ENCODE results near the gene PIGB. TPM values are rescaled to one million over a fixed set of nuclear protein-coding genes. Genes with fewer than 3 reads are reported as not detected.

PIGB gene
- total RNA-seq, 5 donors from 2014 or later (not counting 1 experiment from before 2014, with no cell fraction given), result 16.3 to 28.2 (median 20.1) TPM

DNA sequence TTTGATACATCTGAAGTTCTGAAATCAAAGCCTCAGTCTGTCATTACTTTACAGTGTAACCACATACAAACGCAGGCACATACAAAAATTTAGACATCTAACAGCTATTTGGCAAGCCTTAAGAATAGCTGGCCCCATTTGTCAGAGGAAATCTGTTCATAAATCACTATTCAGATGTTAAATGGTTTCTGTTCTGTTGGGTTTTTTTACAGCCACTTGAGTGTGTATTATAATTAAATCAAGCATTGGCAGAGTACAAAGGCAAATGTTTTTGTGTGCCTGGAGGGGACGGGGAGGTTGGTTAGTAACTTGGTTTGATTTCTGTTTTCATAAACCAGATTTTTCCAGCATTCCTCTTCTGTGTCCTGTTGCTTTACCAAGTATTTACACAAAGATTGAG is 24.1 kb downstream of the PIGB start:
- Mint-ChIP-seq H3K36me3 (peaks cover 37% of the 10 kb centered on the region), H3K4me3 (no peak overlapping the region), H3K4me1 (no peaks in the 10 kb centered on the region), H3K27me3 (no peaks in the 10 kb centered on the region), H3K27ac (peak overlapping the region in 1 of 2 donors; percentile 58), H3K9me3 (no peaks in the 10 kb centered on the region)
- ChIA-PET CTCF (no interaction called here), POLR2A (no interaction called here)
- no peak overlapping the region for H3K27ac ChIP-seq (ENCODE audit: low read length)
- no peaks in the 10 kb centered on the region for H3K4me1 ChIP-seq (ENCODE audit: control insufficient read depth in 1 of 2, extremely low read depth in 1 of 2, insufficient read depth in 2 of 2, low read length in 2 of 2)
- no peaks in the 10 kb centered on the region for H3K27me3 ChIP-seq (replicated peaks in 1 of 2; ENCODE audit: control insufficient read depth in 2 of 2, extremely low read depth in 1 of 2, insufficient read depth in 2 of 2, low read length in 1 of 2)
- no peak overlapping the region for H3K4me3 ChIP-seq (ENCODE audit: control insufficient read depth in 1 of 2, extremely low read depth in 1 of 2, low read length in 1 of 2)
- DNase-seq, result no peak
- H3K9me3 ChIP-seq, result no peaks in the 10 kb centered on the region
- no CpG with 5 or more reads among the region's 2 CpGs for WGBS (ENCODE audit: insufficient coverage)
- peaks cover 11 to 49% of the 10 kb centered on the region in 2 donors for H3K36me3 ChIP-seq (ENCODE audit: control insufficient read depth in 2 of 2, extremely low read depth in 1 of 2, insufficient read depth in 1 of 2, low read length in 1 of 2)
- ATAC-seq (replicated peaks in 1 of 4), result no peak

DNA sequence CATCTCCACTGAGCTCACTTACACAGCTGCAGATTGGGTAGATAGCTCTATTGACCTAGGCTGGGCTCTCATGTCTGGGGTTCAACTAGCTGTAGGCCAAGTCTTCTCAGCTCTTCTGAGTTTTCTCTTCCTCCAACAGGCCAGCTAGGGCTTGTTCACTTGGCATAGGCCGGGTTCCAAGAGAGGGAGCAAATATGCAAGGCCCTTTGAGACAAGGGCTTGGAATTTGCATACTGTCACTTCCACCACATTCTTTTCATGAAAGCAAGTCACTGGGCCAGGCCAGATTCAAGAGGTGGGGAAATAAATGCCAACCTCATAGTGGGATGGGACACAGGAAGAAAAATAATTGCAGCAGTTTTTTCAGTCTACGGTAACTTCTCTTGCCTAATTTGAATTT is 25.2 kb downstream of the PIGB start:
- Mint-ChIP-seq H3K4me3 (no peak overlapping the region), H3K9me3 (no peaks in the 10 kb centered on the region)

DNA sequence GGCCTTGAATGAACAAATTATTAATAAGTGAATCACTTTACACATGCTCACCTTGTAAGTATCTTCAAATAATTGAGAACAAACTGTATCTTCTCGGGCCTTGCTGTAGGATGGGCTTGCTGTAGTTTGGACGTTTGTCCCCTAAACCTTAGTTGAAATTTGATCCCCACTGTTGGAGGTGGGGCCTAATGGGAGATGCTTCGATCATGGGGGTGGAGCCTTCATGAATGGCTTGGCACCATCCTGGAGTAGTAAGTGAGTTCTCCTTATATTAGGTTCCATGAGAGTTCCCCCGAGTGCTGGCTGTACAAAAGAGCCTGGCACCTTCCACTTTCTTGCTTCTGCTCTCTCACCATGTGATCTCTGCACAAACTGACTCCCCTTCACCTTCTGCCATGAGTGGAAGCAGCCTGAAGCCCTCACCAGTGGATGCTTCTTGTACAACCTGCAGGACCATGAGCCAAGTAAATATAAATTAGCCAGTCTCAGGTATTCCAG is 29.3 kb downstream of the PIGB start:
- Mint-ChIP-seq H3K27ac (no peak overlapping the region), H3K4me3 (no peak overlapping the region), H3K36me3 (peaks cover 39% of the 10 kb centered on the region), H3K27me3 (no peaks in the 10 kb centered on the region), H3K9me3 (no peaks in the 10 kb centered on the region), H3K4me1 (no peaks in the 10 kb centered on the region)
- H3K4me1 ChIP-seq (ENCODE audit: control insufficient read depth in 1 of 2, extremely low read depth in 1 of 2, insufficient read depth in 2 of 2, low read length in 2 of 2), result no peaks in the 10 kb centered on the region
- no peak overlapping the region for H3K27ac ChIP-seq (ENCODE audit: low read length)
- no peaks in the 10 kb centered on the region for H3K9me3 ChIP-seq
- ATAC-seq (replicated peaks in 1 of 4) (no peak), DNase-seq (no peak)
- no peaks in the 10 kb centered on the region for H3K27me3 ChIP-seq (replicated peaks in 1 of 2; ENCODE audit: control insufficient read depth in 2 of 2, extremely low read depth in 1 of 2, insufficient read depth in 2 of 2, low read length in 1 of 2)
- ChIA-PET CTCF (no interaction called here), POLR2A (no interaction called here)
- no peak overlapping the region for H3K4me3 ChIP-seq (ENCODE audit: control insufficient read depth in 1 of 2, extremely low read depth in 1 of 2, low read length in 1 of 2)
- H3K36me3 ChIP-seq (ENCODE audit: control insufficient read depth in 2 of 2, extremely low read depth in 1 of 2, insufficient read depth in 1 of 2, low read length in 1 of 2), result peaks cover 4 to 36% of the 10 kb centered on the region in 2 donors
- WGBS (ENCODE audit: insufficient coverage), result 100% methylated on average over 2 of the region's 4 CpGs

More for the DNA sequence above, 25.2 kb downstream of the PIGB start:
- DNase-seq (no peak), ATAC-seq (replicated peaks in 1 of 4) (no peak)
- ChIA-PET CTCF (no interaction called here), POLR2A (no interaction called here)
- Histone ChIP-seq H3K9me3 (no peaks in the 10 kb centered on the region), H3K27me3 (replicated peaks in 1 of 2; ENCODE audit: control insufficient read depth in 2 of 2, extremely low read depth in 1 of 2, insufficient read depth in 2 of 2, low read length in 1 of 2) (no peaks in the 10 kb centered on the region), H3K27ac (ENCODE audit: low read length) (no peak overlapping the region), H3K36me3 (ENCODE audit: control insufficient read depth in 2 of 2, extremely low read depth in 1 of 2, insufficient read depth in 1 of 2, low read length in 1 of 2) (peaks cover 11 to 46% of the 10 kb centered on the region in 2 donors), H3K4me3 (ENCODE audit: control insufficient read depth in 1 of 2, extremely low read depth in 1 of 2, low read length in 1 of 2) (no peak overlapping the region), H3K4me1 (ENCODE audit: control insufficient read depth in 1 of 2, extremely low read depth in 1 of 2, insufficient read depth in 2 of 2, low read length in 2 of 2) (no peaks in the 10 kb centered on the region)
- H3K27me3 Mint-ChIP-seq, result no peaks in the 10 kb centered on the region
- peaks cover 41% of the 10 kb centered on the region for H3K36me3 Mint-ChIP-seq
- H3K4me1 Mint-ChIP-seq, result no peaks in the 10 kb centered on the region
- H3K27ac Mint-ChIP-seq, result peak overlapping the region; percentile 17 to 35
- WGBS (ENCODE audit: insufficient coverage), result no CpG with 5 or more reads among the region's 2 CpGs

DNA sequence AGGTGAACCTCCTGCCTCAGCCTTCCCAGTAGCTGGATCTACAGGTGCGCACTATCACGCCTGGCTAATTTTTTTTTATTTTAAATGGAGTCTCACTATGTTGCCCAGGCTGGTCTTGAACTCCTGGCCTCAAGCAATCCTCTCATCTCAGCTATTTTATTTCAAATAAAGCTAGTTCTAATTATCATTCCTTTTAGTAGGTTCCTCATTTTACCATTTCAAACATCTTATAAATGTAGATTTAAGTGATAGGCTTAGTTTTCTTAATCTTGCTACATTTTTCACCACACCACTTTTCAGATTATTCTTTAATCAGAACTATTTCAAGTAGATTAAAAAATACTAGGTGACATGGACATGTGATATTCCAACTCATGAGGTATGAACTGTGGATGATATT is 30.3 kb downstream of the PIGB start:
- Mint-ChIP-seq H3K4me1 (no peaks in the 10 kb centered on the region), H3K36me3 (peaks cover 33% of the 10 kb centered on the region), H3K27ac (no peak overlapping the region), H3K27me3 (no peaks in the 10 kb centered on the region), H3K9me3 (no peaks in the 10 kb centered on the region), H3K4me3 (no peak overlapping the region)
- POLR2A ChIA-PET, result no interaction called here
- CTCF ChIA-PET, result no interaction called here
- H3K9me3 ChIP-seq, result no peaks in the 10 kb centered on the region
- WGBS (ENCODE audit: insufficient coverage), result no CpG with 5 or more reads among the region's 2 CpGs
- no peaks in the 10 kb centered on the region for H3K27me3 ChIP-seq (replicated peaks in 1 of 2; ENCODE audit: control insufficient read depth in 2 of 2, extremely low read depth in 1 of 2, insufficient read depth in 2 of 2, low read length in 1 of 2)
- ATAC-seq (replicated peaks in 1 of 4), result no peak
- no peaks in the 10 kb centered on the region for H3K4me1 ChIP-seq (ENCODE audit: control insufficient read depth in 1 of 2, extremely low read depth in 1 of 2, insufficient read depth in 2 of 2, low read length in 2 of 2)
- no peak overlapping the region for H3K27ac ChIP-seq (ENCODE audit: low read length)
- H3K36me3 ChIP-seq (ENCODE audit: control insufficient read depth in 2 of 2, extremely low read depth in 1 of 2, insufficient read depth in 1 of 2, low read length in 1 of 2), result peaks cover 4 to 38% of the 10 kb centered on the region in 2 donors
- no peak overlapping the region for H3K4me3 ChIP-seq (ENCODE audit: control insufficient read depth in 1 of 2, extremely low read depth in 1 of 2, low read length in 1 of 2)
- DNase-seq, result no peak

DNA sequence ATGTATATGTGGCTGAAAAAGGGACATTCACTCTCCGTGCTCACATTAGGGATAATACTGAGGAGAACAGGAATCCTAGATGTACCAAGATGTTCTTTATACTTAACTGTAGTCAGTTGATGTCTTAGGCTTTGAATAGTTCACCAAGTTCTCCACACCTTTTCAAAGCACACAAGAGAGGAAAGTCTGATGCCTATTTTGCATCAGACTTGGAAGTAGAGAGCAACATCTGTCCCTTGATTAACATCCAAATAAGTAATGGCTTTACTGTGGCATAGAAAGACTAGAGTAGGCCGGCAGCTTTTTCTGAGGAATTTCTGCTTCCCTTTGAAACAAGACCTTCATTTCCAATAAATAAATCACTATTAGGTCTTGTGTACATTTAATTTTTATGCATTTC is 34.0 kb downstream of the PIGB start:
- Histone ChIP-seq H3K9me3 (no peaks in the 10 kb centered on the region), H3K36me3 (ENCODE audit: control insufficient read depth in 2 of 2, extremely low read depth in 1 of 2, insufficient read depth in 1 of 2, low read length in 1 of 2) (peaks cover 0 to 42% of the 10 kb centered on the region in 2 donors), H3K27me3 (replicated peaks in 1 of 2; ENCODE audit: control insufficient read depth in 2 of 2, extremely low read depth in 1 of 2, insufficient read depth in 2 of 2, low read length in 1 of 2) (no peaks in the 10 kb centered on the region), H3K27ac (ENCODE audit: low read length) (no peak overlapping the region), H3K4me3 (ENCODE audit: control insufficient read depth in 1 of 2, extremely low read depth in 1 of 2, low read length in 1 of 2) (no peak overlapping the region), H3K4me1 (ENCODE audit: control insufficient read depth in 1 of 2, extremely low read depth in 1 of 2, insufficient read depth in 2 of 2, low read length in 2 of 2) (no peaks in the 10 kb centered on the region)
- Mint-ChIP-seq H3K4me1 (no peaks in the 10 kb centered on the region), H3K9me3 (no peaks in the 10 kb centered on the region), H3K27ac (no peak overlapping the region), H3K27me3 (no peaks in the 10 kb centered on the region), H3K36me3 (peaks cover 39% of the 10 kb centered on the region), H3K4me3 (no peak overlapping the region)
- ATAC-seq (replicated peaks in 1 of 4), result no peak
- no CpG with 5 or more reads among the region's 2 CpGs for WGBS (ENCODE audit: insufficient coverage)
- POLR2A ChIA-PET, result no interaction called here
- CTCF ChIA-PET, result no interaction called here
- DNase-seq, result no peak

DNA sequence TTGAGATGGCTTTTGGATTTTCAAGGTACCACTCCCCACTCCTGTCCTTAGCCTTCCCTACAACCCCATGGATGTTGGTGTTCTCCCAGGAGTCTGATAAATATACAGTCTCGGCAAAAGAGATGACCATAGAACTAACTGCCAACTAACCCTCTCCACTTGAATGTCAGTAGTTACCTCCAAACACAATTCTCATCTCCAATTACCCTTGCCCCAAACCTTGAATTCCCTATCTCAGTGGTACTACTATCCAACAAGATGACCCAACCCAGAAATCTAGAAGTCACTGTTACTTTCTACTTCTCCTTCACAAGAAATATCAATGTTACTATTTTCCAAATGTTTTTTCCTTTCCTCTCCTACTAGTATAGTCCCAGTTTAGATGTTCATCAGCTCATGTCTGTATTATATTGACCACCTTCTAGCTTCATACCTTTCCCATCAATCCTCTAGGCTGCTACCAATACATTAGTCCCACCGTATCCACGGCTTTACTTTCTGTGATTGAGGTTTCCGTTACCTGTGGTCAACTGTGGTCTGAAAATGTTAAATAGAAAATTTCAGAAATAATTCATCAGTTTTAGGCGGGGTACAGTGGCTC is 38.1 kb downstream of the PIGB start:
- DNase-seq (no peak), ATAC-seq (replicated peaks in 1 of 4) (no peak)
- 96% methylated on average over 2 of the region's 5 CpGs for whole genome bisulfite sequencing (ENCODE audit: insufficient coverage)
- Mint-ChIP-seq H3K4me3 (no peak overlapping the region), H3K27me3 (no peaks in the 10 kb centered on the region), H3K36me3 (peaks cover 40% of the 10 kb centered on the region), H3K9me3 (no peaks in the 10 kb centered on the region), H3K4me1 (no peaks in the 10 kb centered on the region), H3K27ac (peak overlapping the region in 1 of 2 donors; percentile 5)
- ChIA-PET CTCF (no interaction called here), POLR2A (no interaction called here)
- H3K27me3 ChIP-seq (replicated peaks in 1 of 2; ENCODE audit: control insufficient read depth in 2 of 2, extremely low read depth in 1 of 2, insufficient read depth in 2 of 2, low read length in 1 of 2), result no peaks in the 10 kb centered on the region
- no peak overlapping the region for H3K4me3 ChIP-seq (ENCODE audit: control insufficient read depth in 1 of 2, extremely low read depth in 1 of 2, low read length in 1 of 2)
- no peaks in the 10 kb centered on the region for H3K9me3 ChIP-seq
- H3K4me1 ChIP-seq (ENCODE audit: control insufficient read depth in 1 of 2, extremely low read depth in 1 of 2, insufficient read depth in 2 of 2, low read length in 2 of 2), result no peaks in the 10 kb centered on the region
- H3K27ac ChIP-seq (ENCODE audit: low read length), result no peak overlapping the region
- H3K36me3 ChIP-seq (ENCODE audit: control insufficient read depth in 2 of 2, extremely low read depth in 1 of 2, insufficient read depth in 1 of 2, low read length in 1 of 2), result peaks cover 0 to 44% of the 10 kb centered on the region in 2 donors

DNA sequence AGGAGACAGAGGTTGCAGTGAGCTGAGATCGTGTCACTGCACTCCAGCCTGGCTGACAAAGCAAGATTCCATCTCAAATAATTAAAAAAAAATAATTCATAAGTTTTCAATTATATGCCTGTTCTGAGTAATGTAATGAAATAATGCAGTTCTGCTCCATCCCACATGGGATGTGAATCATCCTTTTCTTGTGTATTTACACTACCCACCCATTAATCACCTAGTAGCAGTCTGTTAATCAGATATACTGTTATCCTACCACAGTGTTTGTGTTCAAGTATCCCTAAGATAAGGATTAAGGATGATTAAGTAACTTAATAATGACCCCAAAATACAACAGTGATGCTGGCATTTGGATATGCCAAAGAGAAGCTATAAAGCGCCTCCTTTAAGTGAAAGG is 38.8 kb downstream of the PIGB start:
- DNase-seq, result no peak
- no peaks in the 10 kb centered on the region for H3K9me3 Mint-ChIP-seq
- WGBS (ENCODE audit: insufficient coverage), result no CpG with 5 or more reads among the region's 2 CpGs
- Histone ChIP-seq H3K4me3 (ENCODE audit: control insufficient read depth in 1 of 2, extremely low read depth in 1 of 2, low read length in 1 of 2) (no peak overlapping the region), H3K27ac (ENCODE audit: low read length) (no peak overlapping the region), H3K27me3 (replicated peaks in 1 of 2; ENCODE audit: control insufficient read depth in 2 of 2, extremely low read depth in 1 of 2, insufficient read depth in 2 of 2, low read length in 1 of 2) (no peaks in the 10 kb centered on the region), H3K36me3 (ENCODE audit: control insufficient read depth in 2 of 2, extremely low read depth in 1 of 2, insufficient read depth in 1 of 2, low read length in 1 of 2) (peaks cover 0 to 38% of the 10 kb centered on the region in 2 donors), H3K9me3 (no peaks in the 10 kb centered on the region), H3K4me1 (ENCODE audit: control insufficient read depth in 1 of 2, extremely low read depth in 1 of 2, insufficient read depth in 2 of 2, low read length in 2 of 2) (no peaks in the 10 kb centered on the region)
- no peaks in the 10 kb centered on the region for H3K4me1 Mint-ChIP-seq
- no peak overlapping the region for H3K4me3 Mint-ChIP-seq
- CTCF ChIA-PET, result no interaction called here
- POLR2A ChIA-PET, result no interaction called here
- no peaks in the 10 kb centered on the region for H3K27me3 Mint-ChIP-seq
- H3K36me3 Mint-ChIP-seq, result peaks cover 45% of the 10 kb centered on the region
- H3K27ac Mint-ChIP-seq, result peak overlapping the region in 1 of 2 donors; percentile 5
- no peak for ATAC-seq (replicated peaks in 1 of 4)

Measured in T-cell (primary cell).